ENCODE data around the gene WNT2B.

WNT2B gene

DNA sequence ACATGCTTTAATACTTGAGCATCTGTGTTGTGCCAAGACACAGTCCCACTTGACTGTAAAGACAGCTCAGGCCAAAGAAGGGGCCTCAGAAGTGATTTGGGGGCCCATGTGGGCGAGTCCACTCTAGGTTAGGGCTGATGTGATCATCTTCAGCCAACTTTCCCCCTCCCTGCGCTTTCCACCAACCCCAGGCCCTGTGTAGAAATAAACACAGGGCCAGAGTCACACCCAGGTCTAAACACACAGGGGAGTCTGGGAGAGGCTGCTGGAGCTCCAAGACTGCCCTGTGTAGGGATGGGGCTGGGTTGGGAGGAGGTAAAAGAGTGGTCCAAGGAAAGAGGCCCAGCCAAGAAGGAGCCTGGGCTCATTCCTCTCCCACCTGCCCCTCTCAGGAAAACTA is 2.5 kb upstream of the WNT2B start:
- no peak for TF ChIP-seq CTCF (conservative IDR thresholded peaks at IDR 0.05)
- no peak overlapping the region for H3K27ac ChIP-seq

DNA sequence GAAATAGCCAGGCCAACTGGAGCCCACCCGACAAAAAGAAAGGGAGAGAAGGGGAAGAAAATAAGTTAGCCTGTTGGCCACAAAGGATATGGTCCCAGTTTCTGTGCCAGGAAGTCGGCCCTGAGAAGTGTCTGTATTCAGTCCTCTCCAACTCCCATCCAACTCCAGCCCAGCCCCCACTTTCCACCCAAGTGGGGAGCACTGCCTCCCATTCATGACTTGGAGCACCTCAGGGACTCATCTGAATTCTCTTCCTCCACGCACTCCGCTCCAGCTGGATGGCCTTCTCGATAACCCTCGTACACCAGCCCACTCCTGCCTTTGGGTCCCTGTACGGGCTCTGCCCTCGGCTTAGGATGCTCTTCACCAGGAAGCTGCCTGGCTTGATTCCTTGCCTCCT is 2.0 kb upstream of the WNT2B start:
- TF ChIP-seq CTCF (conservative IDR thresholded peaks at IDR 0.05): no peak
- no peak overlapping the region for H3K27ac ChIP-seq

- H3K27ac ChIP-seq: no peak overlapping the region
- no peak for TF ChIP-seq CTCF (conservative IDR thresholded peaks at IDR 0.05)
These were observed 1.4 kb upstream of the WNT2B start for GRCh38 chr1:112507336-112507735.

DNA sequence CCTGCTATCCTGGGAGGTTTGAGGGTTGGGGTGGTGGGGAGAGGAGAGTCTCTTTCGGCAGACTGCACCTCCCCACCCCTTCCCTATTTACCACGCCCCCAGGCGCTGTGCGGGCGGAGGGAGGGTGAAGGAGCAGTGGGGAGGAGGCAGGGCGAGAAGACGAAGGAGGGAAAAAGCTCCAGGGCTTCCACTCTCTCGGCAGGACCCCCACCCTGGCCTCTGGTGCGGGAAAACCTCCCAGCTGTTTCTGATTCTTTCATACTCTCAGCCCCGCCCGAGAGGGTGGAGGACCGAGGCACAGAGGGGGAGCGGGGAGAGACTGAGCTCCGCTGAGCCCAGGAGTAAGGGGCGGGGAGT is 866 bp upstream of the WNT2B start:
- TF ChIP-seq CTCF (conservative IDR thresholded peaks at IDR 0.05): no peak
- H3K27ac ChIP-seq: peak overlapping the region; percentile 18; the same call in 1 of the 2 replicates

DNA sequence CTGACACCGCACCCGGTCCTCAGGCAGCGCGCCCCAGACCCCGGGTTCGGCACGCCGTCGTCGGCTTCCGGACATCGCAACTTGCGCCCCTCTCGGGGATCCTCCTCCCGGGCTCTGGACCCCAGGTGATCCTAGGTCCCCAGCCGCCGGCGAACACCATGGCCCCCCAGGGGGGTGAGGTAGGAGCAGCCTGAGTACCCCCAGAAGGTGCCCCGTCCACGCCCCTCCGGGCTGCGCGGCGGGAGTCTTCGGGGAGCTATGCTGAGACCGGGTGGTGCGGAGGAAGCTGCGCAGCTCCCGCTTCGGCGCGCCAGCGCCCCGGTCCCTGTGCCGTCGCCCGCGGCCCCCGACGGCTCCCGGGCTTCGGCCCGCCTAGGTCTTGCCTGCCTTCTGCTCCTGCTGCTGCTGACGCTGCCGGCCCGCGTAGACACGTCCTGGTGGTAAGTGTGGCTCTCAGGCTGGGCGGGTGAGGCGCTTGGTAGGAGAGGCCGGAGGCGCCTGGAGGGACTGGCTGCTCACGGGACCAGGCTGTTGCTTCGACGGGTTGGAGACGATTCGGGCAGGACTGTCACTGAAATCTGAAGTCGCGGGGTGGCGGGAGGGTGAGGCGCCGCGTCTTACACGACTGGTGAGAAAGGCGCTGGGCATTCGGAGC is 367 bp downstream of the WNT2B start:
- no peak overlapping the region; the same call in 1 of the 2 replicates for H3K27ac ChIP-seq
- no peak for TF ChIP-seq CTCF (conservative IDR thresholded peaks at IDR 0.05)

DNA sequence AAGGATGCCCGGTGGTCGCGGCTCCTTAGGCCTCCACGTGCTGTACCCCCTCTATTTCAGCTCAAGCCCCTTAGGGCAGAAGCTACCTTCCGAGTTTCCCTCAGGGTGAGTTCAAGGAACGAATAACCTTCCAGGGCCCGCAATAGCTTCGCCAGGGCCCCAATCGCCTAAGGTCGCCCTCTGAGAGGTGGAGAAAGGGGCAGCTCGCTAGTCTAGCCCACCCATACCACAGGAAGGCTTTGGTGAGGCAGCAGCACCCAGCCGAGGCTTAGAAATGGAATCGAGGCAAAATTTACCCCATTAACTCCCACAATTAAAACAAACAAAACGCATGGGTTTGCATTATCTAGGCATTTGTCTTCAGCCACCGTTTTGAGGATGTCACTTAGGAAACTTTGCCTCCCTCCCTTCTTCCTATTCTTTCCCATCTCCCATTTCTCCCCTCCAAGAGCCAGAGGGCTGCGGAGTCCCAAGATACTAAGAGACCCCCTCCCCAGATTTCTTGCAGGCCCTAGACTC is 954 bp downstream of the WNT2B start:
- no peak for TF ChIP-seq CTCF (conservative IDR thresholded peaks at IDR 0.05)
- no peak overlapping the region for H3K27ac ChIP-seq

- H3K27ac ChIP-seq: no peak overlapping the region
- TF ChIP-seq CTCF (conservative IDR thresholded peaks at IDR 0.05): no peak
These were observed 1.6 kb downstream of the WNT2B start for GRCh38 chr1:112510340-112510739.

Data from VCaP (cell line).